GM19324 (cell line): ENCODE measurements around the gene TRIM65.

Experiments used
- ATAC-seq: cut with Tn5 transposase; IDR thresholded peaks from one replicate; pipeline ENCODE4 v1.9.1; 2021; ENCODE audit warnings: mild to moderate bottlenecking, moderate library complexity; ENCODE audit not compliant: unreplicated experiment, low FRiP score

TRIM65 gene

GRCh38 chr17:75840799-75841164 is 56.0 kb downstream of the TRIM65 start:
- no peak for ATAC-seq

GRCh38 chr17:75839942-75840798 is 56.6 kb downstream of the TRIM65 start:
- ATAC-seq: no peak
